Stomach (tissue), 9 donors: ENCODE results near the gene RPGR. TPM values are rescaled to one million over a fixed set of nuclear protein-coding genes. Genes with fewer than 3 reads are reported as not detected.

Experiments
- DNase-seq, 2 donors: peaks; one replicate each; pipeline versions ENCODE4 v3.0.0 to v3.0.0-alpha.2; 2013 to 2019
- H3K27ac ChIP-seq, 5 donors: fragments of 200-600 bp in 4 of 5; sonication (generic) in 4 of 5; one replicate each; pipeline ENCODE4 v1.5.1; 2013 to 2019; ENCODE audit warnings: mild to moderate bottlenecking in 1 of 5, moderate library complexity in 1 of 5
- H3K27me3 ChIP-seq, 3 donors: fragments of 200-600 bp; sonication (generic); one replicate each; pipeline ENCODE4 v1.5.1; 2017 to 2019; ENCODE audit warnings: mixed run types in 1 of 3
- H3K36me3 ChIP-seq, 4 donors: fragments of 200-600 bp; sonication (generic); 1 replicate in 3 of 4; 2 replicates in 1 of 4; pipeline ENCODE4 v1.5.1; 2016 to 2019
- H3K4me1 ChIP-seq, 4 donors: fragments of 200-600 bp; sonication (generic); one replicate each; pipeline ENCODE4 v1.5.1; 2016 to 2019
- H3K4me3 ChIP-seq, 4 donors: fragments of 200-600 bp; sonication (generic) in 3 of 4; one replicate each; pipeline ENCODE4 v1.5.1; 2016 to 2019; ENCODE audit warnings: mild to moderate bottlenecking in 1 of 4
- H3K9me3 ChIP-seq, 4 donors: fragments of 200-600 bp; sonication (generic); one replicate each; pipeline ENCODE4 v1.5.1; 2016 to 2019
- EP300 ChIP-seq: sonication (generic); formaldehyde crosslinking; IDR thresholded peaks from one replicate; pipeline ENCODE4 v1.6.1; 2017; ENCODE audit warnings: antibody characterized with exemption
- POLR2A ChIP-seq, 4 donors: fragments of 450-650 bp; IDR thresholded peaks; one replicate each; pipeline ENCODE4 v1.6.1; 2016; ENCODE audit warnings: antibody characterized with exemption in 4 of 4, control low read depth in 2 of 4, mild to moderate bottlenecking in 1 of 4, moderate library complexity in 1 of 4
- POLR2AphosphoS5 ChIP-seq, 3 donors: sonication (generic); formaldehyde crosslinking; IDR thresholded peaks; one replicate each; pipeline ENCODE4 v1.6.1; 2016; ENCODE audit warnings: antibody characterized with exemption in 3 of 3
- WGBS, 5 donors: extraction: QIAGEN DNeasy Blood & Tissue Kit in 3 of 5; methylation state at CpG; one replicate each; pipeline versions ENCODE4 v1.1.5 to v1.1.7; 2013 to 2018; 5-methylcytosine and 5-hydroxymethylcytosine counted together
- intact Hi-C: fragments of 100-400 bp; cut with DNase I; formaldehyde crosslinking; loops from one replicate; pipeline ENCODE4 v1.15.1; 2023; ENCODE audit warnings: low total_unique reads
- polyA plus RNA-seq, 3 donors: library from polyadenylated mRNA; stranded (reverse); fragments of 200-250 nt; gene quantifications; one replicate each; pipeline ENCODE4 v1.2.3, GENCODE V29; 2013
- total RNA-seq, 5 donors: library from RNA; depleted of rRNA; stranded (reverse); fragments of >200 nt; gene quantifications; one replicate each; pipeline versions ENCODE4 v1.1.0 to v1.2.3, GENCODE V29; 2014 to 2016
- TF ChIP-seq, protein P1 (sequence below), 7 experiments: fragments of 450-650 bp in 4 of 7; fragments of 200-600 bp in 3 of 7; sonication (generic) in 3 of 7; IDR thresholded peaks; one replicate each; pipeline ENCODE4 v1.5.1; 2016 to 2019; ENCODE audit warnings: antibody characterized with exemption in 7 of 7, control low read depth in 2 of 7, mild to moderate bottlenecking in 1 of 7
- donor health status: healthy with polysubstance abuse.
- donor health status: Bipolar disorder and iron deficiency.
- donor health status: healthy.

The RPGR gene
- total and polyA plus RNA-seq, 8 donors: 1.3 to 97.3 (median 10.7) TPM

DNA sequence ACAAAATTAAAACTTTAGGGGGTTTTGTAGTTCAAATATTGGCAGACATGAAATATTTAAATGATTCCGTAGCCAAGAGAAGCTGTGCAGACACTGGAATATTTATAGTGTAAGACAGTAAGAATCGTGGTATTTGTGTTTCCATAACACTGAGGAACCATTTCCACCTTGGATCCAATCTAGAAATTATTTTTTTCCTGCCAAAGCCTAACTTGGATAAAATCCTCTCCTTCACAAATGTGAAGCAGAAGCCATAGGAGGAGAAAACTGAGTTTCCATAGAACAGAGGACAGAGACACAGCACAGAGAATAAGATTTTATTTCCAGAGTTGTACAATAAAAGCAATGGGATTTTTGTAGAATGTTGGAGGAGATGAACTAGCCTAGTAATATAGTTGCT lies 86.8 kb downstream of the RPGR start:
- Histone ChIP-seq H3K9me3 (no peaks in the 10 kb centered on the region), H3K4me3 (no peak overlapping the region), H3K27ac (no peak overlapping the region), H3K36me3 (no peaks in the 10 kb centered on the region), H3K27me3 (no peaks in the 10 kb centered on the region), H3K4me1 (no peaks in the 10 kb centered on the region)
- intact Hi-C loops: no loop called here
- no peak for DNase-seq
- TF ChIP-seq POLR2AphosphoS5 (IDR thresholded peaks at IDR 0.05) (no peak), POLR2A (IDR thresholded peaks at IDR 0.05) (no peak), EP300 (no peak)
- TF ChIP-seq, protein P1, sequence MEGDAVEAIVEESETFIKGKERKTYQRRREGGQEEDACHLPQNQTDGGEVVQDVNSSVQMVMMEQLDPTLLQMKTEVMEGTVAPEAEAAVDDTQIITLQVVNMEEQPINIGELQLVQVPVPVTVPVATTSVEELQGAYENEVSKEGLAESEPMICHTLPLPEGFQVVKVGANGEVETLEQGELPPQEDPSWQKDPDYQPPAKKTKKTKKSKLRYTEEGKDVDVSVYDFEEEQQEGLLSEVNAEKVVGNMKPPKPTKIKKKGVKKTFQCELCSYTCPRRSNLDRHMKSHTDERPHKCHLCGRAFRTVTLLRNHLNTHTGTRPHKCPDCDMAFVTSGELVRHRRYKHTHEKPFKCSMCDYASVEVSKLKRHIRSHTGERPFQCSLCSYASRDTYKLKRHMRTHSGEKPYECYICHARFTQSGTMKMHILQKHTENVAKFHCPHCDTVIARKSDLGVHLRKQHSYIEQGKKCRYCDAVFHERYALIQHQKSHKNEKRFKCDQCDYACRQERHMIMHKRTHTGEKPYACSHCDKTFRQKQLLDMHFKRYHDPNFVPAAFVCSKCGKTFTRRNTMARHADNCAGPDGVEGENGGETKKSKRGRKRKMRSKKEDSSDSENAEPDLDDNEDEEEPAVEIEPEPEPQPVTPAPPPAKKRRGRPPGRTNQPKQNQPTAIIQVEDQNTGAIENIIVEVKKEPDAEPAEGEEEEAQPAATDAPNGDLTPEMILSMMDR (IDR thresholded peaks at IDR 0.05): no peak
- WGBS, 5 donors: 62 to 88% (median 81%) methylated on average over 2 of the region's 2 CpGs

DNA sequence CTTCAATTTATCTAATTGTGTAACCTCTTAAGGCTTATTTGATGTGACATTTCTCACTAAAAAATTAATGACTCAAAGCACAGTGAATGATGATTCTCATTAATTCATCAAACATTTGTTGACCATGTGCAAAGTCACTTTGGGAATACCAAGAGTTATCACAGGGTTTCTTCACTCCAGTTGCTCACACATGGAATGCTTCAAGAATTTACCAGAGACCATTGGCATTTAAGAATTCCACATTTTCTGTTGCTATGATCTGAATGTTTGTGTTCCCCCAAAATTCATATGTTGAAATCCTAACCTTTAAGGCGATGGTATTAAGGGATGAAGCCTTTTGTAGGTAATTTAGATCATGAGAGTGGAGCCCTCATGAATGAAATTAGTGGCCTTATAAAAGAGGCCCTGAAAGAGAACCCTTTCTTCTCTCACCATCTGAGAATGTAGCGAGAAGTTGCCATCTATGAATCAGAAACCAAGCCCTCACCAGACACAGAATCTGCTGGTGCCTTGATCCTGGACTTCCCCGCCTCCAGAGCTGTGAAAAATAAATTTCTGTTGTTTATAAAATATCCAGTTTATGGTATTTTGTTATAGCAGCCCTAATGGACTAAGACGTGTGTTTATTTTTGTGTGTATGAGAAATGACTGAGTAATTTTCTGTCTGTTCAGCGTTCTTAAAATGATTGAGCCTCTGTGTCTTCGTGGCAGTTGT lies 90.3 kb downstream of the RPGR start:
- Histone ChIP-seq H3K27me3 (no peaks in the 10 kb centered on the region), H3K4me3 (no peak overlapping the region), H3K36me3 (no peaks in the 10 kb centered on the region), H3K4me1 (no peaks in the 10 kb centered on the region), H3K9me3 (no peaks in the 10 kb centered on the region), H3K27ac (no peak overlapping the region)
- intact Hi-C loops: no loop called here
- WGBS, 5 donors: 65 to 92% (median 86%) methylated on average over 6 of the region's 6 CpGs
- DNase-seq: no peak
- TF ChIP-seq POLR2AphosphoS5 (IDR thresholded peaks at IDR 0.05): no peak
- TF ChIP-seq, protein P1 (IDR thresholded peaks at IDR 0.05): no peak
- no peak for TF ChIP-seq POLR2A (IDR thresholded peaks at IDR 0.05)
- no peak for TF ChIP-seq EP300

DNA sequence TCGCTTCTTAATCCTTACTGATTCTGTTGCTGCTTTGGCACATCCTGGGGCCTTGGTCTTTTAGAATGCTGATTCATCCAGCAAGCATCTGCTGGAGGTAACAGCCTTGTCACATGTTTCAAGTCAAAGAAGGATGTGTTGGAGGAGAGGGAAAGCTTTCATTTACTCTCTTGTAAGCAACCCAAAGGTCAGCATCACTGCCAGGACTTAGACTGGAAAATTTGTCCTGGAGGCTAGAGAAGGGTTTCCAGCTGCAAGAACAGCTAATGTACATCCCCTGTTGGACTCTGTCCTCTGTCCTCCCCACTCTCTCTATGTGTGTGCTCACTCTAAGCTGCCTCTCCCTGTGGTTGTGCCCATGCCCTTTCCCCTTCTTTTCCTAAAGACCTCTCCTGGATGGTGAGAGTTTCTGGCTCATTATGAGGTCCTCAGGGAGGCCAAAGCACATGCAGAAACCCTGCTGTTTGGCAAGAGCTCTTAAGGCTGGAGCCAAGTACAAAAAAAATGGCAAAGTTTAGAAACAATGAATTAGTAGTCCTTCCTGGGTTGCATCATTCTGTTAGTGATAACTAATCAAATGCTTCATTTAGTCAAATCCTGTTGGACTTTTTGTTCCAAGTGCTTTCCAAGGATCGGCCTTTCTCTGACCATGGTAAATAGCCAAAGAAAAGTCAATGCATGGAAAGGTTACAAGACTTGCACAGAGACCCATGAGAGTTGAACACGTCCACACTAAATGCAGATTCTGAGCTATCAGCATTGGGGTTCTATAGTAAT lies 93.2 kb downstream of the RPGR start:
- Histone ChIP-seq H3K27ac (peak overlapping the region in 3 of 5 donors; percentile 35 to 64 (median 44)), H3K27me3 (no peaks in the 10 kb centered on the region), H3K4me3 (no peak overlapping the region), H3K36me3 (no peaks in the 10 kb centered on the region), H3K9me3 (no peaks in the 10 kb centered on the region), H3K4me1 (no peaks in the 10 kb centered on the region)
- peak in 1 of 2 donors; percentile 67 for DNase-seq
- no peak for TF ChIP-seq POLR2A (IDR thresholded peaks at IDR 0.05)
- TF ChIP-seq POLR2AphosphoS5 (IDR thresholded peaks at IDR 0.05): peak in 2 of 3 donors; percentile 16 to 23
- intact Hi-C loops: no loop called here
- 22 to 52% (median 31%) methylated on average over 3 of the region's 3 CpGs for WGBS, 5 donors

DNA sequence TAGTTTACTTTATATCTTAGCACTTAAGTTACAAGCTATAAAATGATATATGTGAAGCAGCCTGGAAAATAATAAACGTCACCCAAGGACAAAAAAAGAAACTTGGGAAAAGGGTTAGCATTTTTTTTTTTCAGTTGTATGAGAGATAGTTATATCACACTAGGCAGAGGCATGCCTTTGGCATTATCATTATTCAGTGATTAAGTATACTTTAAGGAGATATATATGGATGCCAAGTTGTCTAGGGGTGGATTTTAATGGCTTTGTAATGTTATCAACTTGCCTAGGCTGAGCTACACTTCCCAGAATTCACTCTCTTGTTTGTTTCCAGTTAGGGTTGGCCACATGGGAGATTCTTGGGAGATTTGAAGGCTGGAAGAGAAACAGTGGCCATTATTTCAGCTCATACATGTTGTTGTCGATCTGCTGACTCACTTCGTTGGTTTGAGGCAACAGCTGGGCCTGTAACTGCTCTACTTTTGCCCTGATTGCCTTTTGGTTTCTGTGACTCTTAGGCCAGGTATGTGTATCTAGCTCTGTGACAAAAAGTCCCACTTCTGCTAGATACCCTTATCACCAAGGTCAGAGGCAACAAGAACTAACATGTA lies 95.1 kb downstream of the RPGR start:
- TF ChIP-seq EP300 (no peak), POLR2AphosphoS5 (IDR thresholded peaks at IDR 0.05) (no peak)
- 46 to 60% (median 51%) methylated on average over 3 of the region's 3 CpGs for whole genome bisulfite sequencing, 5 donors
- no peaks in the 10 kb centered on the region for H3K27me3 ChIP-seq
- no peak overlapping the region for H3K4me3 ChIP-seq
- intact Hi-C loops: no loop called here
- no peaks in the 10 kb centered on the region for H3K9me3 ChIP-seq
- H3K27ac ChIP-seq: peak overlapping the region in 1 of 5 donors; percentile 15
- peak in 1 of 2 donors; percentile 47 for DNase-seq
- H3K4me1 ChIP-seq: no peaks in the 10 kb centered on the region
- no peaks in the 10 kb centered on the region for H3K36me3 ChIP-seq

DNA sequence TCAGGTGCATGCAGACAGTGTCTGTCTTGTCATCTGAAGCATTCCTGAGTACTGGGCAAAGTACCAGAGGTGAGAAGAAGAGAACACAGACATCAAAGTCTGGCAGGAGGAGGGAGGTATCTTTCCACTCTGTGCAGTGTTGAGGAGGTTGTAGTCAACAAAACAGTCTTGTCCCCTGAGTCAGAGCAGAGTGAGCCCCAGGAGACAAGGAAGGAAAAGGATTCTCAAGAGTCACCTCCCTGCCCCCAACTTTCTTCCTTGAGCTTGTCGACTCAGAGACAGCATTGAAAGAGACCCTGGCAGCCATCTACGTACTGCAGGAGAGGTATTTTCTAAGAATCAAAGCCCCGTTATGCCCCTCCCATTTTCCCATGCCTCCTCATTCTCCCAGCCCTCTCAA lies 102.2 kb downstream of the RPGR start:
- 21 to 44% (median 40%) methylated on average over 3 of the region's 3 CpGs for WGBS, 5 donors
- Histone ChIP-seq H3K27me3 (peaks cover 0 to 15% (median 14%) of the 10 kb centered on the region in 3 donors), H3K36me3 (no peaks in the 10 kb centered on the region), H3K4me3 (no peak overlapping the region), H3K9me3 (no peaks in the 10 kb centered on the region), H3K4me1 (peaks cover 0 to 9% (median under 1%) of the 10 kb centered on the region in 4 donors), H3K27ac (no peak overlapping the region)
- no peak for DNase-seq
- TF ChIP-seq, protein P1 (IDR thresholded peaks at IDR 0.05): no peak
- TF ChIP-seq POLR2A (IDR thresholded peaks at IDR 0.05) (no peak), POLR2AphosphoS5 (IDR thresholded peaks at IDR 0.05) (no peak), EP300 (no peak)
- intact Hi-C loops: no loop called here
